Measurements from ENCODE around the gene PLK4. TPM values are rescaled to one million over a fixed set of nuclear protein-coding genes. Genes with fewer than 3 reads are reported as not detected.

The PLK4 gene
- polyA plus RNA-seq, 3 donors: 0.34 to 0.65 (median 0.38) TPM

DNA sequence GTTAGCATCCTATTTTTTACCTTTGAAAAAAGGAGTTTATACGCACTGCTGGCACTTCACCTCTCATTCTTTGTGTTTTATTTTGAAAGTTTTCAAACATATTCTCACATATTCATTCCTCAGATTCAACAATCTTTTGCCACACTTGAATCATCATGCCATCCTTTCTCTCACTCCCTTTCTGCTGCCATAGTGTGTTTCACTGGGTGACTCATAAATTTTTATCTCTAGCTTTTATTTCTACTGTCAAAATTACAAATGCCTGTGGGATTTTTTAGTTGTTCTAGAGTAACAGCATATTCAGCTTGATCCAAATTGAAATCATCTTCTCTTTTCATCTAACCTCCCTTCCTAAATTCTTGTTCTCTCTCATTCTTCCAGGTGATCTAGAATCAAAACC lies 56.3 kb downstream of the PLK4 start:
- Histone ChIP-seq H3K27ac (ENCODE audit: low read depth in 1 of 2, low read length in 2 of 2) (no peak overlapping the region), H3K27me3 (ENCODE audit: control insufficient read depth in 2 of 2, insufficient read depth in 2 of 2, low read length in 2 of 2) (no peaks in the 10 kb centered on the region)

More for the DNA sequence above, 56.3 kb downstream of the PLK4 start:
- H3K4me1 ChIP-seq (ENCODE audit: control insufficient read depth in 1 of 2, insufficient read depth in 2 of 2, low read length in 2 of 2): no peaks in the 10 kb centered on the region
- H3K27ac Mint-ChIP-seq: no peak overlapping the region
- H3K36me3 ChIP-seq (replicated peaks in 1 of 2; ENCODE audit: control insufficient read depth in 1 of 2, insufficient read depth in 2 of 2, low read length in 2 of 2): peaks cover 4 to 39% of the 10 kb centered on the region in 2 donors
- no peaks in the 10 kb centered on the region for H3K9me3 ChIP-seq (replicated peaks in 1 of 2; ENCODE audit: control insufficient read depth in 1 of 2, insufficient read depth in 1 of 2, low read length in 2 of 2)
- H2AFZ ChIP-seq (ENCODE audit: insufficient read depth, low read depth, low read length, poor library complexity, severe bottlenecking): no peak overlapping the region
- no peak overlapping the region for H3K9ac ChIP-seq (ENCODE audit: insufficient read depth, low read length, poor library complexity, severe bottlenecking)
- no peaks in the 10 kb centered on the region for H4K20me1 ChIP-seq (ENCODE audit: insufficient read depth, low read length)
- intact Hi-C loops (cut with micrococcal nuclease): no loop called here
- DNase-seq: no peak
- no peak overlapping the region for H3K4me2 ChIP-seq (replicated peaks; ENCODE audit: extremely low read depth, low read length, poor library complexity, severe bottlenecking)
- H3K36me3 Mint-ChIP-seq: peaks cover 25 to 37% of the 10 kb centered on the region in 2 donors
- no peak overlapping the region for H3K4me3 ChIP-seq (replicated peaks in 1 of 3; ENCODE audit: low read depth in 2 of 3, low read length in 3 of 3)
- no peaks in the 10 kb centered on the region for H3K9me3 Mint-ChIP-seq
- WGBS (ENCODE audit: insufficient coverage): no CpG with 5 or more reads among the region's 1 CpG
- TF ChIP-seq, protein P1, sequence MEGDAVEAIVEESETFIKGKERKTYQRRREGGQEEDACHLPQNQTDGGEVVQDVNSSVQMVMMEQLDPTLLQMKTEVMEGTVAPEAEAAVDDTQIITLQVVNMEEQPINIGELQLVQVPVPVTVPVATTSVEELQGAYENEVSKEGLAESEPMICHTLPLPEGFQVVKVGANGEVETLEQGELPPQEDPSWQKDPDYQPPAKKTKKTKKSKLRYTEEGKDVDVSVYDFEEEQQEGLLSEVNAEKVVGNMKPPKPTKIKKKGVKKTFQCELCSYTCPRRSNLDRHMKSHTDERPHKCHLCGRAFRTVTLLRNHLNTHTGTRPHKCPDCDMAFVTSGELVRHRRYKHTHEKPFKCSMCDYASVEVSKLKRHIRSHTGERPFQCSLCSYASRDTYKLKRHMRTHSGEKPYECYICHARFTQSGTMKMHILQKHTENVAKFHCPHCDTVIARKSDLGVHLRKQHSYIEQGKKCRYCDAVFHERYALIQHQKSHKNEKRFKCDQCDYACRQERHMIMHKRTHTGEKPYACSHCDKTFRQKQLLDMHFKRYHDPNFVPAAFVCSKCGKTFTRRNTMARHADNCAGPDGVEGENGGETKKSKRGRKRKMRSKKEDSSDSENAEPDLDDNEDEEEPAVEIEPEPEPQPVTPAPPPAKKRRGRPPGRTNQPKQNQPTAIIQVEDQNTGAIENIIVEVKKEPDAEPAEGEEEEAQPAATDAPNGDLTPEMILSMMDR (IDR thresholded peaks at IDR 0.05): no peak
- no peaks in the 10 kb centered on the region for H3K27me3 Mint-ChIP-seq (ENCODE audit: low read depth in 3 of 3)
- H3K79me2 ChIP-seq (ENCODE audit: insufficient read depth, low read length): no peaks in the 10 kb centered on the region
- no peak overlapping the region for H3K4me3 Mint-ChIP-seq
- no peaks in the 10 kb centered on the region for H3K4me1 Mint-ChIP-seq

Small RNAs within 50 kb of the gene (small RNA-seq; reads per million reads assigned to genes)
- not detected for gene RNU6-583P (ENCODE audit: insufficient read length, low read depth)

Other genes starting within 250 kb of the PLK4 start
- under 1 TPM in 2 of 3 donors, not detected in 1; 0.17 to 0.26 TPM for gene INTU, start 247.9 kb upstream of the PLK4 start, polyA plus RNA-seq
- gene SLC25A31, start 150.5 kb upstream of the PLK4 start, polyA plus RNA-seq: not detected
- under 1 TPM in 1 of 3 donors, not detected in 2; 0.04 TPM for gene HSPA4L, start 98.6 kb upstream of the PLK4 start, polyA plus RNA-seq
- 10 to 100 TPM in 2 of 3 donors, 1 to 10 TPM in 1; 7.0 to 15.8 (median 14.2) TPM for gene MFSD8, start 84.3 kb downstream of the PLK4 start, polyA plus RNA-seq
- gene ABHD18, start 84.5 kb downstream of the PLK4 start, polyA plus RNA-seq: 1 to 10 TPM; 6.1 to 9.5 (median 6.4) TPM
- gene LARP1B, start 180.4 kb downstream of the PLK4 start, polyA plus RNA-seq: 1 to 10 TPM; 3.0 to 5.7 (median 3.7) TPM

Measured in CD14-positive monocyte (primary cell).